ENCODE results near the gene LAP3.
A peak's percentile ranks its signal among the peaks of the same experiment; 100 is the strongest.

LAP3 gene

DNA sequence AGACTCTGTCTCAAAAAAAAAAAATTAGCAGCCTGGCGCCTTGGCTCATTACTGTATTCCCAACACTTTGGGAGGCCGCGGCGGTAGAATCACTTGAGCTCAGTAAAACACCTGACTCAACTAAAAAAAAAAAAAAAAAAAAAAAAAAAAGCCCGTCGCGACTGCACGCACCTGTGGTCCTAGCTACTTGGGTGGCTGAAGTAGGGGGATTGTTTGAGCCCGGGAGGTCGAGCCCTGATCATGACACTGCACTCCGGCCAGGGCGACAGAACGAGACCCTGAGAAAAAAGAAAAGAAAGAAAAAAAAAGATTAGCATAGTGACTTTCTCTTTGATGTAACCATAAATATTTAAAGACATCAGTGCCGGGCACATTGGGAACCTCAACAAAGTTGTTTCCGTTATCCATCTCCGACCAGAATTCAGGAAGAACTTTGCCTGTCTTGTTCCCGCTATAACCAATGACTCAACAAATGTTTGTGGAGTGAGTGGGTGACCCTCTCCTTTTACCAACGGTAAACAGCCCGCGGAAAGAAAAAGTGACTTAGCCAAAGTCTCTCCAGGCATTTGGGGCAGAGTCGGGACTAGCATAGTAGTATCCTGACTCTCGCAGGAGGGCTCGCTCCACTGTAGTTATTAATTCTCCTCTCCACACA is 36.9 kb downstream of the LAP3 start:
- Histone ChIP-seq H3K4me1 (peaks cover 47% of the 10 kb centered on the region), H3K4me3 (peak overlapping the region; percentile 86), H3K36me3 (peaks cover 42% of the 10 kb centered on the region), H3K9ac (peak overlapping the region; percentile 93), H3K9me3 (no peaks in the 10 kb centered on the region), H4K20me1 (peaks cover 39% of the 10 kb centered on the region), H3K27ac (peak overlapping the region; percentile 90), H3K4me2 (peak overlapping the region; percentile 91), H3K27me3 (no peaks in the 10 kb centered on the region)
- no peak for TF ChIP-seq Cebpa-rat (IDR thresholded peaks at IDR 0.05)

DNA sequence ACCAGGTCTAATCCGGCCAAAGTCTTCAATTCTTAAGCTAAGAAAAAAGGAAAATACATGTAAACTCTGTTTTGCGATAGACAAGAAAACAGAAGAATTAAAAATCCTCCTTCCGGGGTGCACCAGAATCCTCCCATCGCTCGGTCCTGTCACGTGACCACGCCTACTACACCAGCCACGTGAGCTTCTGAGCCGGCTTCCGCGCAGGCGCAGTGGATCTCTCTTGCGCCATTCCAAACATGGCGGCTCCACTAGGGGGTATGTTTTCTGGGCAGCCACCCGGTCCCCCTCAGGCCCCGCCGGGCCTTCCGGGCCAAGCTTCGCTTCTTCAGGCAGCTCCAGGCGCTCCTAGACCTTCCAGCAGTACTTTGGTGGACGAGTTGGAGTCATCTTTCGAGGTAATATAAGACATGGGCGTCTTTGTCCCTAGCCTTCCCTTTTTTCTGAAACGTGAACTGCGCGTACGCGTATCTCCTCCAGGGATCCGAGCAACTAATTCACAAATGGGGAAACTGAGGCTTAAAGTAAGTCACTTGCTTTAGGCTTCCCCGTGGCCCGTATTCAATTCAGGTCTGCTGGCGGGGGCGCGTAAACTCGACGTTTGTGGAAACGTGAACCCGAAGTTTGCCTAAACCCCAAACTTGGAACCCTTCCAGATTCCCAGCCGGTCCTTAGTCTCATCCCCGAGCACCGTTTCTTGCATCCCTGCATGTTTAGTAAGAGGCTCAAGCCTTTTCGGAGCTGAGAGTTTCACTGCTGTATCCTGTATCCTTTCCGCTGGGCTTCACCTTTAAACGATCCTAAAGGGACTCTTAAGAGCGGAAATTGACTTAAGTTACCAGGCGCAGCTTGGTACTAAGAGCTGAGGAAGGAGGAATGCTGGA is 37.7 kb downstream of the LAP3 start, which contains the start of gene MED28:
Gene MED28 (plus strand): TSS at position 226 of the 884 bp plus-strand sequence. CDS start 14 bp downstream, at position 240.
- H4K20me1 ChIP-seq, result peaks cover 47% of the 10 kb centered on the region
- H3K4me2 ChIP-seq, result peak within 1 kb of the TSS; percentile 91
- peaks cover 51% of the 10 kb centered on the region for H3K4me1 ChIP-seq
- peak within 1 kb of the TSS; percentile 93 for H3K9ac ChIP-seq
- peak within 1 kb of the TSS; percentile 90 for H3K27ac ChIP-seq
- peak within 1 kb of the TSS; percentile 86 for H3K4me3 ChIP-seq
- H3K9me3 ChIP-seq, result no peaks in the 10 kb centered on the region
- peak; percentile 70; the same call in 1 of the 2 replicates for TF ChIP-seq Cebpa-rat (IDR thresholded peaks at IDR 0.05)
- H3K27me3 ChIP-seq, result no peaks in the 10 kb centered on the region
- H3K36me3 ChIP-seq, result peaks cover 42% of the 10 kb centered on the region

DNA sequence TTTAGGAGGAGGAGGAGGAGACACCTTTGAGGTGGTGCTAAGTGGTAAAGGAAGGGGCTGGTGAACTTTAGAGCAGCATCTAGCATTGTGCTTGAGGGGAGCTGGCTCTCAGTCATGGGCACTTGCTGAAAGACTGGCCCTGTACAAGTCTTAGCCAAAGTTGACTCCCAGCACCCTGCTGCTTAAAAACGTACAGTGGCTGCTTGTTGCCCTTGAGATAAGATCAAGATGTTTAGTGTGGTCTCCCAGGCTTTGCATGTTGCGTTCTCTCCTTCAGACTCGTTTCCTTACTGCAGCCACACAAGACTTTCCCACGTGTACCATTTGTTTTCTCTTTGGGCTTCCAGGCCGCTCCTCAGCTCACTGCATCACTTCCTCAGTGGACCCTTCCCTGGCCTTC is 39.3 kb downstream of the LAP3 start:
- Histone ChIP-seq H3K4me2 (peak overlapping the region; percentile 91), H3K4me3 (peak overlapping the region; percentile 86; the same call in 1 of the 2 replicates), H3K4me1 (peaks cover 51% of the 10 kb centered on the region), H3K9ac (peak overlapping the region; percentile 12), H3K27ac (no peak overlapping the region), H3K36me3 (peaks cover 51% of the 10 kb centered on the region), H4K20me1 (peaks cover 63% of the 10 kb centered on the region), H3K27me3 (no peaks in the 10 kb centered on the region), H3K9me3 (no peaks in the 10 kb centered on the region)
- TF ChIP-seq Cebpa-rat (IDR thresholded peaks at IDR 0.05), result no peak

DNA sequence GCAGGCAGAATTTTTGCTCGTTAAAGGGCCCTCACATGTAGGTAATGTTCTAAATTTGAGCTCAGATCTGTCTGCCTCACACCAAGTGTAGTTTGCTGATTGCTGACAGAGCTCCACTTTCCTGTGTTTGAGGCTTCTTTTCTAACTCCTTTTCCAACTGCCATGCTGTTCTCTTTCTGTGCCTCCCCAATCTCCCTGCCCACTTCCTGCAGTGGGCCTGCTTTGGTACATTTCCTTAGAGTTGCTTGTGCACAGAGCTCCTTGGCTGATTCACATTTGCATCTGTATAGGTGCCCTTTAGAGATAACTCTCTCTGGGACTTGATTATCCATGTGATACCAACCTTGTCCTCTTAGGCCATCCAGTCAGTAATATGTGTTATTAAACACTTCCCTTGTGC is 41.9 kb downstream of the LAP3 start:
- Histone ChIP-seq H4K20me1 (peaks cover 88% of the 10 kb centered on the region), H3K4me1 (peaks cover 42% of the 10 kb centered on the region), H3K4me3 (no peak overlapping the region), H3K9me3 (no peaks in the 10 kb centered on the region), H3K9ac (peak overlapping the region; percentile 36; the same call in 1 of the 2 replicates), H3K4me2 (peak overlapping the region; percentile 91), H3K27me3 (no peaks in the 10 kb centered on the region), H3K36me3 (peaks cover 78% of the 10 kb centered on the region), H3K27ac (no peak overlapping the region; the same call in 1 of the 2 replicates)
- no peak for TF ChIP-seq Cebpa-rat (IDR thresholded peaks at IDR 0.05)

DNA sequence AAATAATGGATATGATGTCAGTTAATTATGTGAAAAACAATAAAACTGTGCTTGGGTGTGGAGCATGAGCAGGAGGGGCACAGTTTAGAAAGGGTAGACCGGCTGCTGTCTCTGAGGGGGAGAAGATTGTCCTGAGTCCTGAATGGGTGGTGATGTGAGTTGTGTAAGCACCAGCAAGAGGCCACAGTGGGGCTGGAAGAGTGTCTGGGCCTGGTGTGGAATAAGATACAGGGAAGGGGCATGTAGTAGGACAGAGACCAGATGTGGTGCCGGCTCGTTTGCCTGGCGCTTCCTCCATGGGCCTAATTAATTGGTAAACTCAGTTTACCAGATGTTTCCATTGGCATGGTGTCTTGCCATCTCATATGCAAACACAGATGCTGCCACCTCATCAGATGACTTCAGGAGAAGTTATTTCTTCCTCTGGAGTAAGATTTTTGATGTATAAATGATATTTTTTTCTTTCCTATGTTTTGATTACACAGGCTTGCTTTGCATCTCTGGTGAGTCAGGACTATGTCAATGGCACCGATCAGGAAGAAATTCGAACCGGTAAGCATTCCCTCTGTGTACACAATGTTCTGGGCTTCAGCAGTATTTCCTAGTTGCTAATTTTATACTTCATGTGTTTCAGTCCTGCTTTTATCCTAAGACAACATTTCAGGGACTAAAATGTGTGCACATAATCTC is 42.6 kb downstream of the LAP3 start:
- Histone ChIP-seq H4K20me1 (peaks cover 95% of the 10 kb centered on the region), H3K36me3 (peaks cover 84% of the 10 kb centered on the region)

DNA sequence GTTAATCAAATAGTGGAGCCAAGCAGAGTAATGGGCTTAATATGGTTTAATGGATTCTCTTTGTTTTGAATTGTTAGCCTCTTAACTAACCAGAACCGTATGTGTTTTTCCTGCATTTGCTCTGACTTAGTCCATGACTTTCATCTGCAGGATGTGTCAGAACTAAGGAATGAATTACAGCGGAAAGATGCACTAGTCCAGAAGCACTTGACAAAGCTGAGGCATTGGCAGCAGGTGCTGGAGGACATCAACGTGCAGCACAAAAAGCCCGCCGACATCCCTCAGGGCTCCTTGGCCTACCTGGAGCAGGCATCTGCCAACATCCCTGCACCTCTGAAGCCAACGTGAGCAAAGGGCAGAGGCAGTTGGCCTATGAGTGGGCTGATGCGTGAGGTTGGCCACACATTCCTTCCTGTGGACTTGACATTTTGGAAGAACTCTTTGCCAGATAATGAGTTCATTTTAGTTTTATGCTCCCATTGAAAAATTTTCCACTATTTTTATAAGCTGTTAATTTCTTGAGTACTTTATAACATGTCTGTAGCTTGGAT is 46.5 kb downstream of the LAP3 start:
- no peak for TF ChIP-seq Cebpa-rat (IDR thresholded peaks at IDR 0.05)

More for the DNA sequence above, 42.6 kb downstream of the LAP3 start:
- no peak overlapping the region for H3K4me2 ChIP-seq
- no peaks in the 10 kb centered on the region for H3K9me3 ChIP-seq
- H3K4me3 ChIP-seq, result no peak overlapping the region
- H3K27ac ChIP-seq, result no peak overlapping the region
- H3K4me1 ChIP-seq, result peaks cover 41% of the 10 kb centered on the region
- no peak for TF ChIP-seq Cebpa-rat (IDR thresholded peaks at IDR 0.05)
- H3K27me3 ChIP-seq, result no peaks in the 10 kb centered on the region
- no peak overlapping the region for H3K9ac ChIP-seq

DNA sequence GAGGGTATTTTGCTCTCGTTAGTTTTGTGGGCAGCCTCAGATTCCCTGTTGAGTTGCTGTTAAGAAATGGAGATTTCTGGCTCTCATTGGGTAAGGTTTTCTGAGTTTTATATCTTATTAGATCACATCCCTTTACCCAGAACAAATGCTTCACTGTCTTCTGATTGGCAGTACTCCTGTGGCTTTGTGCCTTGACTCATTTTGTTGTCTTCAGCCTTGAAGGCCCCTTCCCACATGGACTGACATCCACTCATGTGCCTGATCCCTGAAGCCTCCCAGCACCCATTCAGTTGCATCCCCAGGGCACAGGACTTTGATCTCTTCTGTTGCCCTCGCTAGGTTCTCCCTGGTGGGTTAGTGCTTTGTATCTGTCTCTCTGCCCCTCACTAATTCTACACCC is 47.8 kb downstream of the LAP3 start:
- Histone ChIP-seq H3K4me1 (no peaks in the 10 kb centered on the region), H3K9ac (no peak overlapping the region), H3K4me3 (no peak overlapping the region), H3K27ac (no peak overlapping the region), H4K20me1 (peaks cover 96% of the 10 kb centered on the region), H3K36me3 (peaks cover 100% of the 10 kb centered on the region), H3K4me2 (no peak overlapping the region), H3K27me3 (no peaks in the 10 kb centered on the region), H3K9me3 (no peaks in the 10 kb centered on the region)
- no peak for TF ChIP-seq Cebpa-rat (IDR thresholded peaks at IDR 0.05)

More for the DNA sequence above, 46.5 kb downstream of the LAP3 start:
- no peak overlapping the region for H3K4me2 ChIP-seq
- no peaks in the 10 kb centered on the region for H3K27me3 ChIP-seq
- H3K4me1 ChIP-seq, result peaks cover 8% of the 10 kb centered on the region
- no peak overlapping the region for H3K4me3 ChIP-seq
- H3K27ac ChIP-seq, result no peak overlapping the region
- H3K9ac ChIP-seq, result no peak overlapping the region
- peaks cover 100% of the 10 kb centered on the region for H3K36me3 ChIP-seq
- peaks cover 96% of the 10 kb centered on the region for H4K20me1 ChIP-seq
- H3K9me3 ChIP-seq, result no peaks in the 10 kb centered on the region

DNA sequence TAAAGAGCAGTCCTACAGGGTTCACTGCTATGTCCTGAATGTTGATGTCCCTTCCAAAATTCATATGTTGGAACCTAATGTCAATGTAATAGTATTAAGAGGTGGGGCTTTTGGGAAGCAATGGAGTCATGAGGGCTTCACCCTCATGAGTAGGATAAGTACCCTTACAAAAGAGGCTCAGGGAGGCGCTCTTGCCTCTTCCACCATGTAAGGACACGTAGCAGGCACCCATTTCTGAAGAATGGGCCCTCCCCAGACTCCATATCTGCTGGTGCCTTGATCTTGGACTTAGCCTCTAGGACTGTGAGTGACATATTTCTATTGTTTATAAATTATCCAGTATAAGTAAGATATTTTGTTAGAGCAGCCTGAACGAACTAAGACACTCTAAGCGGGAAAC is 53.2 kb downstream of the LAP3 start:
- Histone ChIP-seq H3K4me3 (no peak overlapping the region), H3K4me1 (0 out of 2 replicates have a peak, but pooled peaks cover 7% of the 10 kb centered on the region), H3K36me3 (peaks cover 100% of the 10 kb centered on the region), H3K27me3 (no peaks in the 10 kb centered on the region), H3K9ac (no peak overlapping the region), H4K20me1 (peaks cover 87% of the 10 kb centered on the region), H3K27ac (no peak overlapping the region), H3K9me3 (no peaks in the 10 kb centered on the region), H3K4me2 (no peak overlapping the region)
- TF ChIP-seq Cebpa-rat (IDR thresholded peaks at IDR 0.05), result no peak

DNA sequence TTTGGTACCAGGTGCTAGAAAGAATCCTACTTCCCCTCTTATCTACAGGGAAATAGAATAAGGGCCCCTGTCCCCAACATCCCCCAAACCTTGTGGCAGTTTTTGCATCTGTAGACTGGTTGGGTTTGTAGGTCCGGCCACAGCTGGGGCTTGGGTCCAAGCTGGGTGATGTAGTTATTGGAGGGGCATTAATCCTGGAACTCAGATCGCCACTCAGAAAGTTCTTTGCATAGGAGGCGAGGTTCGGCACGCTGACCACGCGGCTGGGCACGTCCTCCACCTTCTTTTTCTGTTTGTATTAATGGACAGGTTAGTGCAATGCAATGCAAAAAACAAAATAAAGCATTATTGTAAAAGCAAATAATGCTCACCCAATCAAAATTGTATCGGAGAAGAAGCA is 56.6 kb downstream of the LAP3 start:
- Histone ChIP-seq H3K36me3 (peaks cover 92% of the 10 kb centered on the region), H3K4me2 (no peak overlapping the region), H3K27ac (no peak overlapping the region)

More for the DNA sequence above, 56.6 kb downstream of the LAP3 start:
- Histone ChIP-seq H3K4me1 (peaks cover 18% of the 10 kb centered on the region; the same call in 1 of the 2 replicates), H3K4me3 (no peak overlapping the region), H3K9ac (no peak overlapping the region), H3K9me3 (no peaks in the 10 kb centered on the region), H3K27me3 (no peaks in the 10 kb centered on the region), H4K20me1 (peaks cover 86% of the 10 kb centered on the region)
- TF ChIP-seq Cebpa-rat (IDR thresholded peaks at IDR 0.05), result no peak
